Keratinocyte (primary cell): Measurements from ENCODE around the gene LINC00237. TPM values are rescaled to one million over a fixed set of nuclear protein-coding genes. Genes with fewer than 3 reads are reported as not detected.

Experiments used
- DNase-seq: peaks from one replicate; pipeline ENCODE4 v3.0.0-alpha.2; 2011; ENCODE audit warnings: low read depth, missing footprints, low spot score
- FAIRE-seq: peaks from 2 replicates; lab custom pipeline; 2011; peaks lifted over from hg19 to GRCh38; lab: Jason Lieb, UNC
- H2AFZ ChIP-seq: 2 replicates; pipeline ENCODE4 v1.6.0; 2012; ENCODE audit warnings: low read length, control low read depth, inconsistent platforms; ENCODE audit not compliant: control insufficient read depth
- H3K27ac ChIP-seq: 2 replicates; pipeline ENCODE4 v1.5.1; 2011; ENCODE audit warnings: low read length; ENCODE audit not compliant: control insufficient read depth, insufficient read depth
- H3K27me3 ChIP-seq: 3 replicates; pipeline ENCODE4 v1.6.0; 2011; ENCODE audit warnings: low read length; ENCODE audit not compliant: control insufficient read depth, insufficient read depth; ENCODE audit errors: extremely low read depth
- H3K36me3 ChIP-seq, 2 experiments: 2 replicates in 1 of 2; 3 replicates in 1 of 2; pipeline ENCODE4 v1.5.1; 2011; ENCODE audit warnings: low read length in 2 of 2, mild to moderate bottlenecking in 1 of 2; ENCODE audit not compliant: control insufficient read depth in 2 of 2, insufficient read depth in 2 of 2; ENCODE audit errors: extremely low read depth in 1 of 2
- H3K4me1 ChIP-seq: 3 replicates; pipeline ENCODE4 v1.5.1; 2011; ENCODE audit warnings: low read length; ENCODE audit not compliant: control insufficient read depth, insufficient read depth; ENCODE audit errors: extremely low read depth
- H3K4me2 ChIP-seq: 3 replicates; pipeline ENCODE4 v1.6.0; 2011; ENCODE audit warnings: low read depth, low read length; ENCODE audit not compliant: control insufficient read depth, insufficient read depth; ENCODE audit errors: extremely low read depth
- H3K4me3 ChIP-seq, 3 experiments: fragments of 200-600 bp in 1 of 3; sonication (generic) in 1 of 3; 2 replicates in 2 of 3; 3 replicates in 1 of 3; pipeline ENCODE4 v1.5.1; 2011 to 2016; ENCODE audit warnings: low read length in 3 of 3, mild to moderate bottlenecking in 3 of 3, control low read depth in 2 of 3, inconsistent platforms in 1 of 3, low read depth in 1 of 3, mixed read lengths in 1 of 3, mixed run types in 1 of 3, moderate library complexity in 1 of 3; ENCODE audit not compliant: control insufficient read depth in 2 of 3, insufficient read depth in 2 of 3; ENCODE audit errors: extremely low read depth in 1 of 3
- H3K79me2 ChIP-seq: 2 replicates; pipeline ENCODE4 v1.6.0; 2012; ENCODE audit warnings: low read length; ENCODE audit not compliant: control insufficient read depth, insufficient read depth
- H3K9ac ChIP-seq: 3 replicates; pipeline ENCODE4 v1.6.0; 2011; ENCODE audit warnings: low read length; ENCODE audit not compliant: control insufficient read depth, insufficient read depth; ENCODE audit errors: extremely low read depth
- H3K9me1 ChIP-seq: 3 replicates; pipeline ENCODE4 v1.6.0; 2011; ENCODE audit warnings: low read length; ENCODE audit not compliant: control insufficient read depth, insufficient read depth; ENCODE audit errors: extremely low read depth
- H3K9me3 ChIP-seq: 2 replicates; pipeline ENCODE4 v1.5.1; 2012; ENCODE audit warnings: low read depth, low read length; ENCODE audit not compliant: control insufficient read depth
- H4K20me1 ChIP-seq: 3 replicates; pipeline ENCODE4 v1.6.0; 2011; ENCODE audit warnings: low read length; ENCODE audit not compliant: control insufficient read depth, insufficient read depth; ENCODE audit errors: extremely low read depth
- CTCF ChIP-seq, 3 experiments: IDR thresholded peaks in 1 of 3; conservative IDR thresholded peaks in 1 of 3; optimal IDR thresholded peaks in 1 of 3; 2 replicates in 2 of 3; 3 replicates in 1 of 3; pipeline versions ENCODE3 to v1.5.1; 2011; ENCODE audit warnings: low read length in 3 of 3, mild to moderate bottlenecking in 3 of 3, moderate library complexity in 2 of 3, control low read depth in 1 of 3, inconsistent platforms in 1 of 3; ENCODE audit not compliant: insufficient read depth in 2 of 3; ENCODE audit errors: extremely low read depth in 1 of 3
- EZH2 ChIP-seq: IDR thresholded peaks from one replicate; pipeline ENCODE4 v1.6.1; 2012; ENCODE audit warnings: inconsistent platforms, mild to moderate bottlenecking, low read length, moderate library complexity
- dilution Hi-C: fragments of 300-500 bp; cut with MboI; formaldehyde crosslinking; loops from one replicate; pipeline ENCODE4 v1.7.0; 2020; ENCODE audit warnings: low sequenced_read_pairs; ENCODE audit not compliant: extremely low pct_ligation_motif_present
- polyA plus RNA-seq, 5 experiments: library from polyadenylated mRNA; depleted of rRNA in 3 of 5; stranded (reverse) in 3 of 5; stranded (forward) in 1 of 5; unstranded in 1 of 5; fragments of >200 nt; gene quantifications; 1 replicate in 1 of 5; 2 replicates in 3 of 5; 3 replicates in 1 of 5; pipeline versions ENCODE4 v1.2.1 to v1.2.3, GENCODE V29; 2011 to 2012; ENCODE audit warnings: missing spikeins in 2 of 5, low read depth in 1 of 5, low replicate concordance in 1 of 5

LINC00237 gene
- polyA plus RNA-seq, 1 donor (not counting 4 experiments of a cell fraction or from before 2014, with no cell fraction given), result not detected

GRCh38 chr20:21050710-21051109 is 55.4 kb downstream of the LINC00237 start:
- FAIRE-seq (no peak), DNase-seq (no peak)
- Histone ChIP-seq H3K4me2 (no peak overlapping the region), H2AFZ (no peak overlapping the region), H3K27me3 (peaks cover 4% of the 10 kb centered on the region), H3K4me1 (no peaks in the 10 kb centered on the region), H3K36me3 (no peaks in the 10 kb centered on the region), H3K9ac (no peak overlapping the region), H3K79me2 (no peaks in the 10 kb centered on the region), H3K9me1 (no peaks in the 10 kb centered on the region), H3K9me3 (no peaks in the 10 kb centered on the region), H3K4me3 (no peak overlapping the region), H3K27ac (no peak overlapping the region), H4K20me1 (no peaks in the 10 kb centered on the region)
- dilution Hi-C loops, result no loop called here
- no peak for TF ChIP-seq CTCF (optimal IDR thresholded peaks at IDR 0.05 in 1 of 3, IDR thresholded peaks at IDR 0.05 in 1 of 3, conservative IDR thresholded peaks at IDR 0.05 in 1 of 3; ENCODE audit: extremely low read depth in 1 of 3, insufficient read depth in 2 of 3, low read length in 3 of 3)
- TF ChIP-seq EZH2, result no peak

GRCh38 chr20:21049305-21049828 is 56.8 kb downstream of the LINC00237 start:
- Histone ChIP-seq H3K27ac (no peak overlapping the region), H3K79me2 (no peaks in the 10 kb centered on the region), H3K9ac (no peak overlapping the region), H3K4me1 (no peaks in the 10 kb centered on the region), H3K36me3 (no peaks in the 10 kb centered on the region), H3K4me3 (no peak overlapping the region), H2AFZ (no peak overlapping the region), H3K9me3 (no peaks in the 10 kb centered on the region), H3K4me2 (no peak overlapping the region), H3K27me3 (peaks cover 4% of the 10 kb centered on the region), H3K9me1 (no peaks in the 10 kb centered on the region), H4K20me1 (no peaks in the 10 kb centered on the region)
- no peak for DNase-seq
- dilution Hi-C loops, result no loop called here
- TF ChIP-seq EZH2 (no peak), CTCF (optimal IDR thresholded peaks at IDR 0.05 in 1 of 3, IDR thresholded peaks at IDR 0.05 in 1 of 3, conservative IDR thresholded peaks at IDR 0.05 in 1 of 3; ENCODE audit: extremely low read depth in 1 of 3, insufficient read depth in 2 of 3, low read length in 3 of 3) (no peak)
- no peak for FAIRE-seq
